CD4-positive, alpha-beta T cell (primary cell): ENCODE data around the gene ATP2B1. TPM values are rescaled to one million over a fixed set of nuclear protein-coding genes. Genes with fewer than 3 reads are reported as not detected.

Experiments
- ATAC-seq: fragments of 200-7000 bp; cut with Tn5 transposase; one replicate; pipeline ENCODE4 v1.10.0; 2022; ENCODE audit warnings: mild to moderate bottlenecking; ENCODE audit not compliant: poor library complexity
- CTCF ChIA-PET: fragments of 350-600 bp; sonication (Branson Sonifier 250); formaldehyde crosslinking; loops from one replicate; lab custom pipeline; 2021; ENCODE audit warnings: antibody characterized with exemption, inconsistent platforms; lab: Charles Lee
- POLR2A ChIA-PET: fragments of 350-600 bp; sonication (Branson Sonifier 250); formaldehyde crosslinking; loops from one replicate; lab custom pipeline; 2021; ENCODE audit warnings: antibody characterized with exemption, inconsistent platforms; lab: Charles Lee
- DNase-seq, 14 experiments: peaks; one replicate each; pipeline ENCODE4 v3.0.0-alpha.2; 2013 to 2020; ENCODE audit warnings: mixed read lengths in 2 of 14
- H3K27ac ChIP-seq, 2 donors: one replicate each; pipeline versions ENCODE4 v1.5.1 to v1.7.0; 2013; ENCODE audit warnings: low read length in 2 of 2, low read depth in 1 of 2, mild to moderate bottlenecking in 1 of 2
- H3K27me3 ChIP-seq, 2 experiments: 1 replicate in 1 of 2; 2 replicates in 1 of 2; pipeline versions ENCODE4 v1.6.1 to v1.7.0; 2013; ENCODE audit warnings: low read length in 2 of 2, control low read depth in 1 of 2, mild to moderate bottlenecking in 1 of 2, moderate library complexity in 1 of 2; ENCODE audit not compliant: insufficient read depth in 2 of 2, control insufficient read depth in 1 of 2
- H3K36me3 ChIP-seq: one replicate; pipeline ENCODE4 v1.6.1; 2013; ENCODE audit warnings: low read length, control low read depth; ENCODE audit not compliant: insufficient read depth
- H3K4me1 ChIP-seq: one replicate; pipeline ENCODE4 v1.6.1; 2013; ENCODE audit warnings: low read length, control low read depth; ENCODE audit not compliant: insufficient read depth
- H3K4me3 ChIP-seq: one replicate; pipeline ENCODE4 v1.5.1; 2013; ENCODE audit warnings: mild to moderate bottlenecking, low read length, moderate library complexity
- H3K9me3 ChIP-seq, 2 experiments: 1 replicate in 1 of 2; 2 replicates in 1 of 2; pipeline versions ENCODE4 v1.6.1 to v1.7.0; 2013; ENCODE audit warnings: low read length in 2 of 2, mild to moderate bottlenecking in 2 of 2, control low read depth in 1 of 2, moderate library complexity in 1 of 2; ENCODE audit not compliant: control insufficient read depth in 1 of 2, insufficient read depth in 1 of 2
- H3K27ac Mint-ChIP-seq: one replicate; pipeline ENCODE4 v1.8.0; 2020; ENCODE audit warnings: mixed read lengths
- H3K27me3 Mint-ChIP-seq: one replicate; pipeline ENCODE4 v1.8.0; 2021; ENCODE audit warnings: mixed read lengths
- H3K36me3 Mint-ChIP-seq: one replicate; pipeline ENCODE4 v1.8.0; 2021; ENCODE audit warnings: low read depth, mixed read lengths
- H3K4me1 Mint-ChIP-seq: one replicate; pipeline ENCODE4 v1.8.0; 2021; ENCODE audit warnings: low read depth, mixed read lengths
- H3K4me3 Mint-ChIP-seq: one replicate; pipeline ENCODE4 v1.8.0; 2020; ENCODE audit warnings: mild to moderate bottlenecking, mixed read lengths
- H3K9me3 Mint-ChIP-seq: one replicate; pipeline ENCODE4 v1.8.0; 2020; ENCODE audit warnings: mixed read lengths
- intact Hi-C, 2 experiments: fragments of 100-400 bp; cut with DNase I in 1 of 2; cut with micrococcal nuclease in 1 of 2; formaldehyde crosslinking; loops; one replicate each; pipeline versions ENCODE4 v1.15.1 to v1.9.0; 2023 to 2025; cut with DNase I, micrococcal nuclease
- total RNA-seq, 174 experiments: library from RNA in 2 of 174; stranded (reverse) in 2 of 174; gene quantifications; one replicate each; pipeline ENCODE4 v1.2.3 and lab custom pipeline; 2021 to 2026
- TF ChIP-seq, protein P1 (sequence below): fragments of 200-600 bp; IDR thresholded peaks from one replicate; pipeline ENCODE4 v1.8.0; 2022; ENCODE audit warnings: antibody characterized with exemption, mild to moderate bottlenecking

The ATP2B1 gene
- total RNA-seq, 2 experiments from 2014 or later: 98.2 to 100 TPM

DNA sequence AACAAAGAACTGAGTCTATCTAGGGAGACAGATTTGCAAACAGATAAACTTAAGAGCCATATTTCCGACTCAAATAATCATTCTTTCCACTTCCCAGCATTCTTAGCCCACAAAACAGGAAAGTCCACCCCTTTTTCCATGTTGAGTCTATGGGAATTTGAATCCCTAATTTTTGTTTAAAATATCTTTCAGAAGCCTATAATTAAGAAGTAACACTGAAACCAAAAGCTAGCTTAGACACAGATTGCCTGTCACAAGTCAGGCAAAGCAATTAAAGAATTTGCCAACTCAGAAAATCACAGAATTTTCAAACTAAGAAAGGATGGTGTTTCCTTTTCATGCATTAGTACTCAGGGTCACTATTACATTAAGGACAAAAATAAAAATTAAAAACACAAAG is 17.0 kb downstream of the ATP2B1 start:
- intact Hi-C loops: no loop called here
- DNase-seq (no peak), ATAC-seq (no peak)
- Histone ChIP-seq H3K4me3 (no peak overlapping the region), H3K36me3 (no peaks in the 10 kb centered on the region), H3K4me1 (peaks cover 10% of the 10 kb centered on the region), H3K9me3 (no peaks in the 10 kb centered on the region), H3K27ac (no peak overlapping the region), H3K27me3 (no peaks in the 10 kb centered on the region)
- Mint-ChIP-seq H3K9me3 (no peaks in the 10 kb centered on the region), H3K36me3 (no peaks in the 10 kb centered on the region), H3K27ac (no peak overlapping the region), H3K4me3 (peak overlapping the region; percentile 12), H3K4me1 (peaks cover 95% of the 10 kb centered on the region), H3K27me3 (no peaks in the 10 kb centered on the region)
- CTCF ChIA-PET: interaction anchor here (1.0 kb wide), 1 partner anchor 322 kb away, joined by 4 read pairs; no protein-coding TSS in a partner anchor
- TF ChIP-seq, protein P1, sequence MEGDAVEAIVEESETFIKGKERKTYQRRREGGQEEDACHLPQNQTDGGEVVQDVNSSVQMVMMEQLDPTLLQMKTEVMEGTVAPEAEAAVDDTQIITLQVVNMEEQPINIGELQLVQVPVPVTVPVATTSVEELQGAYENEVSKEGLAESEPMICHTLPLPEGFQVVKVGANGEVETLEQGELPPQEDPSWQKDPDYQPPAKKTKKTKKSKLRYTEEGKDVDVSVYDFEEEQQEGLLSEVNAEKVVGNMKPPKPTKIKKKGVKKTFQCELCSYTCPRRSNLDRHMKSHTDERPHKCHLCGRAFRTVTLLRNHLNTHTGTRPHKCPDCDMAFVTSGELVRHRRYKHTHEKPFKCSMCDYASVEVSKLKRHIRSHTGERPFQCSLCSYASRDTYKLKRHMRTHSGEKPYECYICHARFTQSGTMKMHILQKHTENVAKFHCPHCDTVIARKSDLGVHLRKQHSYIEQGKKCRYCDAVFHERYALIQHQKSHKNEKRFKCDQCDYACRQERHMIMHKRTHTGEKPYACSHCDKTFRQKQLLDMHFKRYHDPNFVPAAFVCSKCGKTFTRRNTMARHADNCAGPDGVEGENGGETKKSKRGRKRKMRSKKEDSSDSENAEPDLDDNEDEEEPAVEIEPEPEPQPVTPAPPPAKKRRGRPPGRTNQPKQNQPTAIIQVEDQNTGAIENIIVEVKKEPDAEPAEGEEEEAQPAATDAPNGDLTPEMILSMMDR: no peak
- POLR2A ChIA-PET: interaction anchor here (1.6 kb wide), 1 partner anchor 18 kb away, joined by 8 read pairs; the partner anchor contains the start of gene ATP2B1

DNA sequence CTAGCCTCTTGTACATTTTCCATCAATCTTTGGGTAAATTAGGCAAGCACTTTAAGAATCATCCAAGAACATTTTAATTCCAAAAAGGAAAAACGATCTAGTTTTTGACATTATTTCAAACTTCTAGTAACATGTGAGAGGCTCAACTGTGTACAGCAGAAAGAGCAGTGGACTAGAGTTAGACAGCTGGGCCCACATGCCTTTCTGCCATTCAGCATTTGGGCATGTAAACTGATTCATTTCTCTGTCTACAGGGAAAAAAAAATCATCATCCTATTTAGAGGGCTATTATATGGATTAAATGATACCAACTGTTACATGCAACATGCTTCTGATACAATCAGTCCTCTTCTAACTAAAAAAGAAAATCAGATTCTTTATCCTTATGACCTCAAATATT is 17.7 kb downstream of the ATP2B1 start:
- intact Hi-C loops: no loop called here
- POLR2A ChIA-PET: interaction anchor here (1.6 kb wide), 1 partner anchor 18 kb away, joined by 8 read pairs; the partner anchor contains the start of gene ATP2B1

DNA sequence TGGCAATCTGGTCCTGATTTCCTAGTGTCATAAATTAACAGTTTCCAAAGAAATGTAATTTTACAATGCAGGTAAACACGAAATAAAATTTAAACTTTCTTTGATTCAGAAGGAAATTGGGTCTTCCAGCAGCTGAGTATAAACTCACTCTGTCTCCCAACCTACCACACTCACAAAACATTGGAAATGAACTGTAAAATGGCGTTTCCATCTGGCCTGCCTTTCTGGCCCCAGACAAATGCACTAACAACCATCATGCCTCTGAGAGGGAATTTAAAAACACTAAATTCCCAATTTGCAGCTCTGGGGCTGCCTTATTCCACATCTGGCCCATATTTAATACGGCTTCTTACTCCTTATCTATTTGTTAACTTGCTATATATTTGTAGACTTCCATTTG is 19.3 kb downstream of the ATP2B1 start:
- Mint-ChIP-seq H3K27ac (no peak overlapping the region), H3K4me3 (no peak overlapping the region), H3K27me3 (no peaks in the 10 kb centered on the region), H3K9me3 (peaks cover 1% of the 10 kb centered on the region), H3K4me1 (peaks cover 97% of the 10 kb centered on the region), H3K36me3 (peaks cover 19% of the 10 kb centered on the region)
- POLR2A ChIA-PET: interaction anchor here (0.6 to 1.0 kb wide), 3 partner anchors 16 to 215 kb away, joined by 3 read pairs; no protein-coding TSS in a partner anchor
- CTCF ChIA-PET: interaction anchor here (1.0 to 1.6 kb wide), 2 partner anchors 8 to 11 kb away, joined by 3 to 5 read pairs; no protein-coding TSS in a partner anchor
- H3K27ac ChIP-seq: no peak overlapping the region
- H3K27me3 ChIP-seq: no peaks in the 10 kb centered on the region
- no peak overlapping the region for H3K4me3 ChIP-seq
- intact Hi-C loops: no loop called here
- TF ChIP-seq, protein P1: no peak
- H3K4me1 ChIP-seq: peaks cover 9% of the 10 kb centered on the region
- ATAC-seq (no peak), DNase-seq (no peak)
- H3K9me3 ChIP-seq: no peaks in the 10 kb centered on the region
- H3K36me3 ChIP-seq: no peaks in the 10 kb centered on the region

More for the DNA sequence above, 17.7 kb downstream of the ATP2B1 start:
- no peaks in the 10 kb centered on the region for H3K36me3 ChIP-seq
- H3K9me3 ChIP-seq: no peaks in the 10 kb centered on the region
- H3K4me3 Mint-ChIP-seq: peak overlapping the region; percentile 39
- H3K4me1 Mint-ChIP-seq: peaks cover 94% of the 10 kb centered on the region
- no peak overlapping the region for H3K4me3 ChIP-seq
- TF ChIP-seq, protein P1: no peak
- H3K27me3 Mint-ChIP-seq: no peaks in the 10 kb centered on the region
- peaks cover 10% of the 10 kb centered on the region for H3K4me1 ChIP-seq
- H3K27ac ChIP-seq: no peak overlapping the region
- H3K36me3 Mint-ChIP-seq: peaks cover 5% of the 10 kb centered on the region
- H3K27ac Mint-ChIP-seq: no peak overlapping the region
- no peak for DNase-seq
- no peaks in the 10 kb centered on the region for H3K9me3 Mint-ChIP-seq
- no peaks in the 10 kb centered on the region for H3K27me3 ChIP-seq
- ATAC-seq: no peak
- CTCF ChIA-PET: interaction anchor here (0.8 kb wide), 1 partner anchor 259 kb away, joined by 3 read pairs; no protein-coding TSS in a partner anchor
